Sigmoid colon (tissue), 7 donors: Measurements from ENCODE around the gene DUSP19. TPM values are rescaled to one million over a fixed set of nuclear protein-coding genes. Genes with fewer than 3 reads are reported as not detected.
A peak's percentile ranks its signal among the peaks of the same experiment; 100 is the strongest.

ENCODE experiments used
- DNase-seq: peaks from one replicate; pipeline ENCODE4 v3.0.0-alpha.2; 2019
- H3K27ac ChIP-seq, 4 donors: fragments of 200-600 bp; sonication (generic); one replicate each; pipeline ENCODE4 v1.5.1; 2016 to 2019; ENCODE audit warnings: mild to moderate bottlenecking in 1 of 4
- H3K27me3 ChIP-seq, 3 donors: fragments of 200-600 bp; sonication (generic); one replicate each; pipeline ENCODE4 v1.5.1; 2019; ENCODE audit warnings: mild to moderate bottlenecking in 1 of 3
- H3K36me3 ChIP-seq, 4 donors: fragments of 200-600 bp; sonication (generic); one replicate each; pipeline ENCODE4 v1.5.1; 2016 to 2019
- H3K4me1 ChIP-seq, 4 donors: fragments of 200-600 bp; sonication (generic); one replicate each; pipeline ENCODE4 v1.5.1; 2017 to 2019
- H3K4me3 ChIP-seq, 4 donors: fragments of 200-600 bp; sonication (generic); one replicate each; pipeline ENCODE4 v1.5.1; 2017 to 2019; ENCODE audit warnings: mild to moderate bottlenecking in 2 of 4, moderate library complexity in 1 of 4
- H3K9me3 ChIP-seq, 4 donors: fragments of 200-600 bp in 3 of 4; sonication (generic) in 3 of 4; one replicate each; pipeline versions ENCODE4 v1.5.1 to v1.6.1; 2013 to 2019
- EP300 ChIP-seq, 4 donors: sonication (generic); formaldehyde crosslinking; IDR thresholded peaks; one replicate each; pipeline ENCODE4 v1.6.1; 2017; ENCODE audit warnings: antibody characterized with exemption in 4 of 4
- POLR2A ChIP-seq, 2 donors: fragments of 450-650 bp; IDR thresholded peaks; one replicate each; pipeline ENCODE4 v1.6.1; 2016; ENCODE audit warnings: antibody characterized with exemption in 2 of 2, mild to moderate bottlenecking in 2 of 2, moderate library complexity in 2 of 2
- POLR2AphosphoS5 ChIP-seq, 4 donors: sonication (generic); formaldehyde crosslinking; IDR thresholded peaks; one replicate each; pipeline ENCODE4 v1.6.1; 2017; ENCODE audit warnings: antibody characterized with exemption in 4 of 4
- WGBS, 2 donors: extraction: QIAGEN DNeasy Blood & Tissue Kit; methylation state at CpG; one replicate each; pipeline ENCODE4 v1.1.7; 2013; 5-methylcytosine and 5-hydroxymethylcytosine counted together
- intact Hi-C: fragments of 100-400 bp; cut with DNase I; formaldehyde crosslinking; loops from one replicate; pipeline ENCODE4 v1.15.1; 2023
- polyA plus RNA-seq, 3 donors: library from polyadenylated mRNA; stranded (reverse); fragments of 200-250 nt; gene quantifications; one replicate each; pipeline ENCODE4 v1.2.3, GENCODE V29; 2013
- total RNA-seq, 4 donors: library from RNA; depleted of rRNA; stranded (reverse); fragments of >200 nt; gene quantifications; one replicate each; pipeline ENCODE4 v1.1.0, GENCODE V29; 2016
- TF ChIP-seq, protein P1 (sequence below), 4 experiments: fragments of 450-650 bp in 3 of 4; fragments of 200-600 bp in 1 of 4; IDR thresholded peaks; one replicate each; pipeline ENCODE4 v1.5.1; 2016 to 2019; ENCODE audit warnings: antibody characterized with exemption in 4 of 4, mild to moderate bottlenecking in 3 of 4, moderate library complexity in 2 of 4
- donor health status: healthy with polysubstance abuse.
- donor health status: Bipolar disorder and iron deficiency.
- donor health status: healthy.

Gene DUSP19
- total and polyA plus RNA-seq, 7 donors = 0.69 to 7.2 (median 4.2) TPM

DNA sequence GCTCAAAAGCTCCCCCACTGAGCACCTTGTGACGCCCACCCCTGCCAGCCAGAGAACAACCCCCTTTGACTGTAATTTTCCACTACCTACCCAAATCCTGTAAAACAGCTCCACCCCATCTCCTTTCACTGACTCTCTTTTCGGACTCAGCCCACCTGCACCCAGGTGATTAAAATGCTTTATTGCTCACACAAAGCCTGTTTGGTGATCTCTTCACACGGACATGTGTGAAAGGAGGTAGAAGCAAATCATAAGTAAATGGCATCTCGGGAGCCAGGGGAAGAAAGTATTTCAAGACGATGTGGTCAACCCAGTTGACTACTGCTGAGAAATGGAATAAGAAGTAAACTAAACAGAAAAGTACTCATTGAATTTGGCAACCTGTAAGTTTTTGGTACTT lies 29.1 kb upstream of the DUSP19 start:
- TF ChIP-seq, protein P1, sequence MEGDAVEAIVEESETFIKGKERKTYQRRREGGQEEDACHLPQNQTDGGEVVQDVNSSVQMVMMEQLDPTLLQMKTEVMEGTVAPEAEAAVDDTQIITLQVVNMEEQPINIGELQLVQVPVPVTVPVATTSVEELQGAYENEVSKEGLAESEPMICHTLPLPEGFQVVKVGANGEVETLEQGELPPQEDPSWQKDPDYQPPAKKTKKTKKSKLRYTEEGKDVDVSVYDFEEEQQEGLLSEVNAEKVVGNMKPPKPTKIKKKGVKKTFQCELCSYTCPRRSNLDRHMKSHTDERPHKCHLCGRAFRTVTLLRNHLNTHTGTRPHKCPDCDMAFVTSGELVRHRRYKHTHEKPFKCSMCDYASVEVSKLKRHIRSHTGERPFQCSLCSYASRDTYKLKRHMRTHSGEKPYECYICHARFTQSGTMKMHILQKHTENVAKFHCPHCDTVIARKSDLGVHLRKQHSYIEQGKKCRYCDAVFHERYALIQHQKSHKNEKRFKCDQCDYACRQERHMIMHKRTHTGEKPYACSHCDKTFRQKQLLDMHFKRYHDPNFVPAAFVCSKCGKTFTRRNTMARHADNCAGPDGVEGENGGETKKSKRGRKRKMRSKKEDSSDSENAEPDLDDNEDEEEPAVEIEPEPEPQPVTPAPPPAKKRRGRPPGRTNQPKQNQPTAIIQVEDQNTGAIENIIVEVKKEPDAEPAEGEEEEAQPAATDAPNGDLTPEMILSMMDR (IDR thresholded peaks at IDR 0.05) = no peak
- no peak for TF ChIP-seq EP300 (IDR thresholded peaks at IDR 0.05)
- no peak for TF ChIP-seq POLR2AphosphoS5 (IDR thresholded peaks at IDR 0.05)
- TF ChIP-seq POLR2A (IDR thresholded peaks at IDR 0.05) = no peak
- H3K4me1 ChIP-seq = no peaks in the 10 kb centered on the region
- H3K36me3 ChIP-seq = no peaks in the 10 kb centered on the region
- intact Hi-C loops = no loop called here
- DNase-seq = no peak
- no peak overlapping the region for H3K27ac ChIP-seq
- no peak overlapping the region for H3K4me3 ChIP-seq
- H3K27me3 ChIP-seq = no peaks in the 10 kb centered on the region
- WGBS, 2 donors = 56 to 67% methylated on average over 5 of the region's 5 CpGs
- H3K9me3 ChIP-seq = peaks cover 0 to 8% (median 0%) of the 10 kb centered on the region in 4 donors

DNA sequence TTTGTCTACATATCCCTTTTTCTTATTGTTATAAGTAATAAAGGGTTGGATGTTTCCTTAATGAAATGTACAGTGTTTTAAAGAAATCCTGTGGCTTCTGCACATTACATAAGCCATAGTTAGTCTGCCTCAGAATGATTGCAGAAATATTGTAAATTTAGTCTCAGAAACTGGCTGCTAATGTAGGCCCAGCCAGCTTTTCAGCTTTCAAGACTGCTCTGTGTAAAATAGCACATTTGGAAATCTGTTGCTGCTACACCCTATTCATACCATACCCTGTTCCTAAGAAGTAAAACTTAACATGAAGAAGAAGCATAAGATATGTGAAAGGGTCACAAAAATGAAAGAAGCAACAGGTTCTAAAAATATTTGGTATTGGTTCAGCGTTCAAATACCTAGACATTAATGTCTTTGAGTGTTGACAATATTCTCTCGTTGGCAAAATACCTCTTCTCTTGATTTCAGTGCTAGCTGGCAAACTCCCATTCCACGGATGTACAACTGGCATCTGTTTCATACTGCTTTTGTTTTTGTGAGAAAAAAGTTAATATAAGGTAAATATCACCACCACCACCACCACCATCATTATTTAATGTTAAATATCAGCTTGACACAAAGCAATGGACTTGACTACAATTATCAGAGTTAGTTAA lies 21.1 kb upstream of the DUSP19 start:
- TF ChIP-seq POLR2AphosphoS5 (IDR thresholded peaks at IDR 0.05) (no peak), POLR2A (IDR thresholded peaks at IDR 0.05) (no peak), EP300 (IDR thresholded peaks at IDR 0.05) (no peak)
- TF ChIP-seq, protein P1 (IDR thresholded peaks at IDR 0.05) = no peak
- Histone ChIP-seq H3K27ac (peak overlapping the region in 1 of 4 donors; percentile 31), H3K27me3 (no peaks in the 10 kb centered on the region), H3K4me1 (peaks cover 0 to 11% (median 8%) of the 10 kb centered on the region in 4 donors), H3K36me3 (no peaks in the 10 kb centered on the region), H3K4me3 (no peak overlapping the region), H3K9me3 (no peaks in the 10 kb centered on the region)
- WGBS, 2 donors = 58 to 75% methylated on average over 3 of the region's 3 CpGs
- intact Hi-C loops = no loop called here
- DNase-seq = no peak

DNA sequence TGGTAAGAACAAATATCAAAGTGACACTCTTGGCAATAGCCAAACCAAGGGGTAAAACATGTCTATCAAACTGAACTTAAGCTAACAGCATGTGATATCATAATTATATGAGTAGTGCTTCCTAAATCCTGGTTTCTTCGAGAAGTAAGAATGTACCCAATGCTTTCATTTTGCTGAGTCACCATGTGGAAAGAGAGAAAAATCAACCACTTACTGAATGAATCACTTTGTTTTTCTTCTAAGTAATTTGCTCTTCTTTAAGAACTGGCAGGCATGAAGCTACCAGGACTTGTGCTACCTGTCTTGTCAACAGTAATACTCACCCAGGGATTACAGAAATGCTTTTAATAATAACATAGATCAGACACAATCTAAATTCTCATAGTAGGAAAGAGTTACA lies 19.0 kb upstream of the DUSP19 start:
- TF ChIP-seq POLR2A (IDR thresholded peaks at IDR 0.05) (no peak), POLR2AphosphoS5 (IDR thresholded peaks at IDR 0.05) (no peak)
- peaks cover 0 to 11% (median 8%) of the 10 kb centered on the region in 4 donors for H3K4me1 ChIP-seq
- 51 to 58% methylated on average over 1 of the region's 1 CpG for WGBS, 2 donors
- H3K27me3 ChIP-seq = no peaks in the 10 kb centered on the region
- no peak for DNase-seq
- H3K36me3 ChIP-seq = no peaks in the 10 kb centered on the region
- no peaks in the 10 kb centered on the region for H3K9me3 ChIP-seq
- intact Hi-C loops = no loop called here
- no peak overlapping the region for H3K27ac ChIP-seq
- no peak overlapping the region for H3K4me3 ChIP-seq

DNA sequence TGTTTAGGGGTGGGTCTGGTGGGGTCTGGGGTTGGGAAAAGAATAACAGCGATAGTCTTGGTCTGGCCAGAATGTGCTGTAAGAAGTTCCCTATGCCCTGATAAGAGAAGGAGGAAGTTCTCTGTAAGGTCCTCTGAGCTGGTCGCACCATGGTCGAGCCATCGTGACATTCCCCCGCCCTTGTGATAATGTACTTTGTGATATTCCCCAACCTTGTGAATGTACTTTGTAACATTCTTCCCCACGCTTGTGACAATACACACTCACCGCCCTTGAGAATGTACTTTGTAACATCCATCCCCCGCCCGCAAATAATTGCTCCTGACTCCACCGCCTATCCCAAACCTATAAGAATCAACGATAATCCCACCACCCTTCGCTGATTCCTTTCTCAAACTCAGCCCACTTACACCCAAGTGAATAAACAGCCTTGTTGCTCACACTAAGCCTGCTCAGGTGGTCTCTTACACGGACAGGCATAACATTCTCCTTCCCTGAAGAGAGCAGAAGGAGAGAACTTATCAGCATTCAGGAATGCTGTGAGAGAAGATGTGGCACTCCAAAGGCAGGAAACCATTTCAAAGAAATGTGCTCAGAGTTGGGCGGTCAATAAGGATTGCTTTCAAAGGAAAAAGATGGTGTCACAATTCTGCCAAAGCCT lies 17.8 kb upstream of the DUSP19 start:
- WGBS, 2 donors = 84 to 92% methylated on average over 14 of the region's 14 CpGs
- no peaks in the 10 kb centered on the region for H3K9me3 ChIP-seq
- no peak overlapping the region for H3K27ac ChIP-seq
- no peak overlapping the region for H3K4me3 ChIP-seq
- peaks cover 0 to 11% (median 8%) of the 10 kb centered on the region in 4 donors for H3K4me1 ChIP-seq
- H3K27me3 ChIP-seq = no peaks in the 10 kb centered on the region
- intact Hi-C loops = no loop called here
- no peak for DNase-seq
- no peaks in the 10 kb centered on the region for H3K36me3 ChIP-seq
- TF ChIP-seq POLR2AphosphoS5 (IDR thresholded peaks at IDR 0.05) (no peak), EP300 (IDR thresholded peaks at IDR 0.05) (no peak)
- TF ChIP-seq, protein P1 (IDR thresholded peaks at IDR 0.05) = no peak

DNA sequence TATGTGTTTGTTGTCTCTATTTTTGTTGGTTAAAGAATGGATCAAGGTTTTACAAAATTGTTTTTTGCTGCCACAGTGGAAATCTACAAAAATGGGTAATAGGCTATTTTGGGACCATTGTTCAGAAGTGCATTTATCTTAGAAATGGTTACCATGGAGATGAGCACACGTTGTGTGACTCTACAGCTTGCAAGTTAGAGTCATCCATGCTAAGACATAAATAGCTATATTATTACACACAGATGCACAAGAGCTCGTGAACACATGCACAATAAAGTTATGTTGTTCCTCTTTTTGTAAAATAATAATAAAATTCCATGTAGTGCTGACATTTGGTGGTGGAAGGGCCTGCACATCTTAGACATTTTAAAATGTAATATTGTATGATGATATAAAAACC lies 15.5 kb upstream of the DUSP19 start:
- H3K27me3 ChIP-seq = no peaks in the 10 kb centered on the region
- DNase-seq = no peak
- no peak overlapping the region for H3K27ac ChIP-seq
- no peak overlapping the region for H3K4me3 ChIP-seq
- TF ChIP-seq, protein P1 (IDR thresholded peaks at IDR 0.05) = no peak
- TF ChIP-seq EP300 (IDR thresholded peaks at IDR 0.05) (no peak), POLR2AphosphoS5 (IDR thresholded peaks at IDR 0.05) (no peak), POLR2A (IDR thresholded peaks at IDR 0.05) (no peak)
- no peaks in the 10 kb centered on the region for H3K4me1 ChIP-seq
- no peaks in the 10 kb centered on the region for H3K9me3 ChIP-seq
- WGBS, 2 donors = 23 to 24% methylated on average over 2 of the region's 2 CpGs
- intact Hi-C loops = no loop called here
- H3K36me3 ChIP-seq = no peaks in the 10 kb centered on the region
